GM19240 (cell line): ENCODE data around the gene KIF26B.
"Not testable (repeated sequence)": the region's sequence is repeated elsewhere in the genome, so short reads cannot be mapped to it uniquely, and the experiment has no call there.

Source experiments
- DNase-seq: peaks from one replicate; pipeline ENCODE4 v3.0.0; 2011; ENCODE audit warnings: low spot score; ENCODE audit not compliant: insufficient read length

Gene KIF26B

GRCh38 chr1:245622332-245623014 lies 467.7 kb downstream of the KIF26B start:
- DNase-seq, result no peak

GRCh38 chr1:245641384-245641783 lies 486.6 kb downstream of the KIF26B start:
- DNase-seq, result no peak

- DNase-seq, result no peak
These were observed 490.6 kb downstream of the KIF26B start for GRCh38 chr1:245645406-245645805.

- no peak for DNase-seq
These were observed 491.1 kb downstream of the KIF26B start for GRCh38 chr1:245645894-245646293.

GRCh38 chr1:245648749-245649522 lies 494.2 kb downstream of the KIF26B start:
- no peak for DNase-seq

GRCh38 chr1:245649666-245650065 lies 494.9 kb downstream of the KIF26B start:
- DNase-seq, result no peak

GRCh38 chr1:245650441-245650960 lies 495.7 kb downstream of the KIF26B start:
- no peak for DNase-seq

GRCh38 chr1:245651093-245651492 lies 496.3 kb downstream of the KIF26B start:
- no peak for DNase-seq

- DNase-seq, result no peak
These were observed 497.3 kb downstream of the KIF26B start for GRCh38 chr1:245652116-245652515.

GRCh38 chr1:245652660-245653427 lies 498.1 kb downstream of the KIF26B start:
- DNase-seq, result no peak

GRCh38 chr1:245654460-245655050 lies 499.8 kb downstream of the KIF26B start:
- DNase-seq, result no peak

GRCh38 chr1:245656189-245656717 lies 501.5 kb downstream of the KIF26B start:
- DNase-seq, result no peak

GRCh38 chr1:245657371-245657770 lies 502.6 kb downstream of the KIF26B start:
- DNase-seq, result no peak

- no peak for DNase-seq
These were observed 508.6 kb downstream of the KIF26B start for GRCh38 chr1:245663373-245663772.

- no peak for DNase-seq
These were observed 509.1 kb downstream of the KIF26B start for GRCh38 chr1:245663841-245664240.

- DNase-seq, result no peak
These were observed 511.6 kb downstream of the KIF26B start for GRCh38 chr1:245666412-245666811.

GRCh38 chr1:245671349-245671748 lies 516.6 kb downstream of the KIF26B start:
- no peak for DNase-seq

GRCh38 chr1:245671966-245672767 lies 517.4 kb downstream of the KIF26B start:
- no peak for DNase-seq

- DNase-seq, result not testable (repeated sequence)
These were observed 518.3 kb downstream of the KIF26B start for GRCh38 chr1:245672836-245673656.
